GM19035 (cell line): Measurements from ENCODE around the gene OBSCN.
"Not testable (repeated sequence)": the region's sequence is repeated elsewhere in the genome, so short reads cannot be mapped to it uniquely, and the experiment has no call there.

Experiments
- ATAC-seq: cut with Tn5 transposase; IDR thresholded peaks from one replicate; pipeline ENCODE4 v1.9.1; 2021; ENCODE audit not compliant: unreplicated experiment

OBSCN gene

GRCh38 chr1:228225165-228225710, 17.4 kb downstream of the OBSCN start:
- ATAC-seq = no peak

GRCh38 chr1:228225740-228226139, 17.9 kb downstream of the OBSCN start:
- ATAC-seq = no peak

- ATAC-seq = no peak
These were observed 18.5 kb downstream of the OBSCN start for GRCh38 chr1:228226141-228226874.

GRCh38 chr1:228226956-228227791, 19.3 kb downstream of the OBSCN start:
- no peak for ATAC-seq

GRCh38 chr1:228228147-228228546, 20.3 kb downstream of the OBSCN start:
- ATAC-seq = not testable (repeated sequence)

- no peak for ATAC-seq
These were observed 20.8 kb downstream of the OBSCN start for GRCh38 chr1:228228601-228229074.

GRCh38 chr1:228231189-228231588, 23.3 kb downstream of the OBSCN start:
- ATAC-seq = no peak

GRCh38 chr1:228233136-228233535, 25.3 kb downstream of the OBSCN start:
- ATAC-seq = no peak

GRCh38 chr1:228234921-228235320, 27.1 kb downstream of the OBSCN start:
- no peak for ATAC-seq

GRCh38 chr1:228236744-228237143, 28.9 kb downstream of the OBSCN start:
- no peak for ATAC-seq

- no peak for ATAC-seq
These were observed 30.2 kb downstream of the OBSCN start for GRCh38 chr1:228238007-228238406.

- ATAC-seq = no peak
These were observed 30.6 kb downstream of the OBSCN start for GRCh38 chr1:228238461-228238860.

GRCh38 chr1:228240411-228241240, 32.8 kb downstream of the OBSCN start:
- ATAC-seq = no peak

- ATAC-seq = no peak
These were observed 33.4 kb downstream of the OBSCN start for GRCh38 chr1:228241259-228241658.

GRCh38 chr1:228242409-228242808, 34.6 kb downstream of the OBSCN start:
- ATAC-seq = no peak

- no peak for ATAC-seq
These were observed 35.2 kb downstream of the OBSCN start for GRCh38 chr1:228243093-228243492.

- not testable (repeated sequence) for ATAC-seq
These were observed 36.1 kb downstream of the OBSCN start for GRCh38 chr1:228243989-228244388.

- no peak for ATAC-seq
These were observed 37.3 kb downstream of the OBSCN start for GRCh38 chr1:228245111-228245510.

GRCh38 chr1:228246216-228246900, 38.5 kb downstream of the OBSCN start:
- ATAC-seq = no peak
